ENCODE results near the gene PPP1CC. TPM values are rescaled to one million over a fixed set of nuclear protein-coding genes. Genes with fewer than 3 reads are reported as not detected.
A peak's percentile ranks its signal among the peaks of the same experiment; 100 is the strongest.

PPP1CC gene
- total RNA-seq, 1 experiment from 2014 or later: 118 TPM

- Histone ChIP-seq H3K4me3 (no peak overlapping the region), H3K27me3 (no peaks in the 10 kb centered on the region), H3K36me3 (no peaks in the 10 kb centered on the region), H3K9me3 (no peaks in the 10 kb centered on the region)
- no peak for DNase-seq
These were observed 38.5 kb downstream of the PPP1CC start for GRCh38 chr12:110704231-110704630.

GRCh38 chr12:110702081-110702480, 40.6 kb downstream of the PPP1CC start:
- H3K36me3 ChIP-seq: no peaks in the 10 kb centered on the region
- no peaks in the 10 kb centered on the region for H3K27me3 ChIP-seq
- H3K9me3 ChIP-seq: no peaks in the 10 kb centered on the region
- no peak overlapping the region for H3K4me3 ChIP-seq
- DNase-seq: no peak

GRCh38 chr12:110699591-110700445, 42.9 kb downstream of the PPP1CC start:
- Histone ChIP-seq H3K27me3 (no peaks in the 10 kb centered on the region), H3K9me3 (no peaks in the 10 kb centered on the region), H3K36me3 (no peaks in the 10 kb centered on the region)

GRCh38 chr12:110698171-110698902, 44.4 kb downstream of the PPP1CC start:
- H3K4me3 ChIP-seq: 0 out of 2 replicates have a peak overlapping the region, but pooled peaks have one; percentile 5
- no peaks in the 10 kb centered on the region for H3K36me3 ChIP-seq
- peak; percentile 80 for DNase-seq
- no peaks in the 10 kb centered on the region for H3K27me3 ChIP-seq
- no peaks in the 10 kb centered on the region for H3K9me3 ChIP-seq

More at GRCh38 chr12:110699591-110700445, 42.9 kb downstream of the PPP1CC start:
- no peak for DNase-seq
- no peak overlapping the region for H3K4me3 ChIP-seq

- DNase-seq: no peak
- Histone ChIP-seq H3K4me3 (no peak overlapping the region), H3K9me3 (no peaks in the 10 kb centered on the region), H3K27me3 (no peaks in the 10 kb centered on the region), H3K36me3 (no peaks in the 10 kb centered on the region)
These were observed 45.5 kb downstream of the PPP1CC start for GRCh38 chr12:110697236-110697635.

- Histone ChIP-seq H3K27me3 (no peaks in the 10 kb centered on the region), H3K36me3 (no peaks in the 10 kb centered on the region), H3K4me3 (no peak overlapping the region), H3K9me3 (no peaks in the 10 kb centered on the region)
- no peak for DNase-seq
These were observed 46.4 kb downstream of the PPP1CC start for GRCh38 chr12:110696283-110696682.

GRCh38 chr12:110694330-110694901, 48.3 kb downstream of the PPP1CC start:
- DNase-seq: no peak
- H3K27me3 ChIP-seq: no peaks in the 10 kb centered on the region
- no peaks in the 10 kb centered on the region for H3K36me3 ChIP-seq
- no peaks in the 10 kb centered on the region for H3K9me3 ChIP-seq
- no peak overlapping the region for H3K4me3 ChIP-seq

GRCh38 chr12:110693731-110694130, 49.0 kb downstream of the PPP1CC start:
- 0 out of 2 replicates have a peak, but pooled peaks cover under 1% of the 10 kb centered on the region for H3K27me3 ChIP-seq
- H3K36me3 ChIP-seq: no peaks in the 10 kb centered on the region
- DNase-seq: no peak
- no peaks in the 10 kb centered on the region for H3K9me3 ChIP-seq
- no peak overlapping the region for H3K4me3 ChIP-seq

GRCh38 chr12:110690127-110690430, 52.6 kb downstream of the PPP1CC start:
- Histone ChIP-seq H3K9me3 (no peaks in the 10 kb centered on the region), H3K27me3 (peaks cover 7% of the 10 kb centered on the region; the same call in 1 of the 2 replicates), H3K36me3 (no peaks in the 10 kb centered on the region), H3K4me3 (no peak overlapping the region)
- no peak for DNase-seq

- DNase-seq: peak; percentile 19
- Histone ChIP-seq H3K9me3 (no peaks in the 10 kb centered on the region), H3K4me3 (no peak overlapping the region), H3K27me3 (peaks cover 7% of the 10 kb centered on the region; the same call in 1 of the 2 replicates), H3K36me3 (no peaks in the 10 kb centered on the region)
These were observed 53.2 kb downstream of the PPP1CC start for GRCh38 chr12:110689281-110690126.

GRCh38 chr12:110688446-110689280, 54.0 kb downstream of the PPP1CC start, which contains the start of gene HVCN1:
HVCN1 (minus strand) TSS chr12:110689115; CDS start chr12:110683245, 5,870 bp downstream.
- 0 out of 2 replicates have a peak within 1 kb of the TSS, but pooled peaks have one; percentile 14 for H3K4me3 ChIP-seq
- H3K9me3 ChIP-seq: no peaks in the 10 kb centered on the region
- DNase-seq: no peak
- H3K36me3 ChIP-seq: no peaks in the 10 kb centered on the region
- peaks cover 7% of the 10 kb centered on the region; the same call in 1 of the 2 replicates for H3K27me3 ChIP-seq

- Histone ChIP-seq H3K27me3 (peaks cover 7% of the 10 kb centered on the region; the same call in 1 of the 2 replicates), H3K4me3 (no peak overlapping the region), H3K36me3 (no peaks in the 10 kb centered on the region), H3K9me3 (no peaks in the 10 kb centered on the region)
- DNase-seq: no peak
These were observed 55.1 kb downstream of the PPP1CC start for GRCh38 chr12:110687396-110688169.

GRCh38 chr12:110686294-110686903, 56.3 kb downstream of the PPP1CC start:
- DNase-seq: no peak
- Histone ChIP-seq H3K27me3 (peaks cover 7% of the 10 kb centered on the region; the same call in 1 of the 2 replicates), H3K9me3 (no peaks in the 10 kb centered on the region), H3K4me3 (no peak overlapping the region), H3K36me3 (no peaks in the 10 kb centered on the region)

- Histone ChIP-seq H3K36me3 (no peaks in the 10 kb centered on the region), H3K4me3 (no peak overlapping the region), H3K27me3 (peaks cover 7% of the 10 kb centered on the region; the same call in 1 of the 2 replicates), H3K9me3 (no peaks in the 10 kb centered on the region)
- no peak for DNase-seq
These were observed 58.3 kb downstream of the PPP1CC start for GRCh38 chr12:110684312-110684836.

Measured in MG63 (cell line).